GM21447 (cell line): ENCODE results near the gene SF1.

Source experiments
- ATAC-seq: cut with Tn5 transposase; IDR thresholded peaks from one replicate; pipeline ENCODE4 v1.9.1; 2021; ENCODE audit not compliant: unreplicated experiment

Gene SF1

GRCh38 chr11:64714666-64715065 lies 63.7 kb downstream of the SF1 start:
- no peak for ATAC-seq
